ENCODE measurements around the gene KLF17.

GRCh38 chr1:44151808-44152207 lies 33.2 kb downstream of the KLF17 start:
- TF ChIP-seq CTCF (IDR thresholded peaks at IDR 0.05) (no peak), CHD2 (IDR thresholded peaks at IDR 0.05; ENCODE audit: low read length, partially characterized antibody) (no peak), NR3C1 (IDR thresholded peaks at IDR 0.05) (no peak), POLR2AphosphoS2 (conservative IDR thresholded peaks at IDR 0.05; ENCODE audit: low read length) (no peak)

Measured in A549 (cell line).